K562 (cell line): ENCODE results near the gene VPREB3. TPM values are rescaled to one million over a fixed set of nuclear protein-coding genes. Genes with fewer than 3 reads are reported as not detected.

Experiments used
- ATAC-seq: fragments of 200-7000 bp; cut with Tn5 transposase; 3 replicates; pipeline ENCODE4 v1.9.1; 2020; ENCODE audit warnings: moderate library complexity
- BruUV-seq: library from RNA; stranded (reverse); fragments of 400-500 nt; replicated peaks from 2 replicates; lab custom pipeline; 2021; lab: Mats Ljungman, UMichigan
- CTCF ChIA-PET: fragments of 300-600 bp; formaldehyde crosslinking; extraction: SDS; loops from one replicate; lab custom pipeline; 2021; ENCODE audit warnings: low intra/inter-chr PET ratio; lab: Yijun Ruan, JAX
- POLR2A ChIA-PET: fragments of 300-600, 350-650 bp; sonication (Branson Sonifier 250); formaldehyde crosslinking; extraction: SDS; loops from one replicate; lab custom pipeline; 2021; ENCODE audit warnings: antibody characterized with exemption, inconsistent platforms; lab: Yijun Ruan, JAX
- DNase-seq, 4 experiments: peaks; one replicate each; pipeline versions ENCODE4 v3.0.0 to v3.0.0-alpha.2; 2011 to 2018; ENCODE audit warnings: low spot score in 3 of 4, mixed read lengths in 3 of 4; ENCODE audit errors: extremely low read depth in 1 of 4
- FAIRE-seq: peaks from 2 replicates; lab custom pipeline; 2011; peaks lifted over from hg19 to GRCh38; lab: Jason Lieb, UNC
- H2AFZ ChIP-seq: 2 replicates; pipeline ENCODE4 v1.6.0; 2011; ENCODE audit warnings: low read depth, low read length, control low read depth, inconsistent platforms
- H3K27ac ChIP-seq: fragments of 200-600 bp; 3 replicates; pipeline ENCODE4 v1.8.0; 2011; ENCODE audit warnings: low read depth, mild to moderate bottlenecking, control low read depth, inconsistent platforms, low read length, moderate library complexity, mixed read lengths; ENCODE audit errors: extremely low read depth
- H3K27me3 ChIP-seq, 2 experiments: fragments of 300-600 bp in 1 of 2; 2 replicates in 1 of 2; 3 replicates in 1 of 2; pipeline versions ENCODE4 v1.6.0 to v1.8.0; 2011; ENCODE audit warnings: inconsistent platforms in 2 of 2, low read length in 2 of 2, mild to moderate bottlenecking in 1 of 2, mixed read lengths in 1 of 2, moderate library complexity in 1 of 2; ENCODE audit not compliant: control insufficient read depth in 2 of 2, insufficient read depth in 2 of 2
- H3K36me3 ChIP-seq: fragments of 300-600 bp; 3 replicates; pipeline ENCODE4 v1.8.0; 2011; ENCODE audit warnings: mild to moderate bottlenecking, low read length, inconsistent platforms; ENCODE audit not compliant: control insufficient read depth, insufficient read depth
- H3K4me1 ChIP-seq, 2 experiments: fragments of 200-600 bp in 1 of 2; replicated peaks in 1 of 2; 2 replicates in 1 of 2; 3 replicates in 1 of 2; pipeline versions ENCODE4 v1.5.1 to v1.8.0; 2011; ENCODE audit warnings: inconsistent platforms in 2 of 2, low read length in 2 of 2, mild to moderate bottlenecking in 1 of 2, mixed read lengths in 1 of 2, moderate library complexity in 1 of 2; ENCODE audit not compliant: control insufficient read depth in 2 of 2, insufficient read depth in 2 of 2
- H3K4me2 ChIP-seq: 2 replicates; pipeline ENCODE4 v1.6.1; 2011; ENCODE audit warnings: low read length, control low read depth, inconsistent platforms, mixed read lengths; ENCODE audit not compliant: insufficient read depth
- H3K4me3 ChIP-seq: fragments of 200-600 bp; sonication (generic), shearing (Covaris generic); 2 replicates; pipeline ENCODE4 v1.5.1; 2016; ENCODE audit warnings: control low read depth, inconsistent platforms
- H3K79me2 ChIP-seq: fragments of 200-600 bp; 3 replicates; pipeline ENCODE4 v1.8.0; 2011; ENCODE audit warnings: low read length, inconsistent platforms; ENCODE audit not compliant: control insufficient read depth, insufficient read depth
- H3K9ac ChIP-seq, 2 experiments: 2 replicates each; pipeline versions ENCODE4 v1.6.0 to v1.6.1; 2011; ENCODE audit warnings: low read depth in 2 of 2, low read length in 2 of 2, control low read depth in 1 of 2, inconsistent platforms in 1 of 2, mild to moderate bottlenecking in 1 of 2, mixed read lengths in 1 of 2; ENCODE audit not compliant: insufficient read depth in 1 of 2
- H3K9me1 ChIP-seq: one replicate; pipeline ENCODE4 v1.6.0; 2011; ENCODE audit warnings: inconsistent platforms, mild to moderate bottlenecking, low read length, moderate library complexity; ENCODE audit not compliant: control insufficient read depth, insufficient read depth
- H3K9me3 ChIP-seq: replicated peaks from 2 replicates; pipeline ENCODE4 v1.5.1; 2011; ENCODE audit warnings: low read depth, low read length, inconsistent platforms; ENCODE audit not compliant: control insufficient read depth, insufficient read depth
- H4K20me1 ChIP-seq: replicated peaks from 2 replicates; pipeline ENCODE4 v1.6.1; 2011; ENCODE audit warnings: low read length, inconsistent platforms, mixed read lengths; ENCODE audit not compliant: control insufficient read depth, insufficient read depth
- ARID3A ChIP-seq: IDR thresholded peaks from 2 replicates; pipeline ENCODE4 v1.6.1; 2012; ENCODE audit warnings: low read depth, low read length, improper control_type of control experiment, borderline replicate concordance
- CBX1 ChIP-seq: sonication (generic); IDR thresholded peaks from 2 replicates; pipeline ENCODE4 v1.6.1; 2016; ENCODE audit warnings: antibody characterized with exemption, low read depth, mild to moderate bottlenecking
- FOXP4 ChIP-seq: sonication (generic); formaldehyde crosslinking; IDR thresholded peaks from 2 replicates; pipeline ENCODE4 v1.8.0; 2022; ENCODE audit warnings: mild to moderate bottlenecking, missing genetic modification reagents, borderline replicate concordance
- GTF2E2 ChIP-seq: fragments of 200-800 bp; sonication (Bioruptor generic); IDR thresholded peaks from 2 replicates; pipeline ENCODE4 v1.6.1; 2016; ENCODE audit warnings: missing genetic modification characterization, missing compliant biosample characterization
- HSF4 ChIP-seq: fragments of 250-450 bp; sonication (Bioruptor Pico); IDR thresholded peaks from 2 replicates; pipeline ENCODE4 v2.1.2; 2022; ENCODE audit warnings: mild to moderate bottlenecking, moderate library complexity, borderline replicate concordance
- MEF2D ChIP-seq: conservative IDR thresholded peaks from 2 replicates; pipeline ENCODE4 v1.6.1; 2016; ENCODE audit warnings: low read depth, missing genetic modification characterization, missing compliant biosample characterization
- NFYB ChIP-seq: IDR thresholded peaks from 2 replicates; pipeline ENCODE4 v1.6.1; 2011; ENCODE audit warnings: mild to moderate bottlenecking, moderate library complexity; ENCODE audit not compliant: insufficient read length; ENCODE audit errors: extremely low read depth
- PCBP2 ChIP-seq: fragments of 200-400 bp; formaldehyde crosslinking; IDR thresholded peaks from 2 replicates; pipeline ENCODE4 v1.6.1; 2018; ENCODE audit warnings: low read length, low read depth, mild to moderate bottlenecking, moderate library complexity; ENCODE audit not compliant: poor library complexity, severe bottlenecking
- SRF ChIP-seq, 2 experiments: fragments of 250-450, 450-650 bp in 1 of 2; sonication (Bioruptor Pico) in 1 of 2; sonication (generic) in 1 of 2; formaldehyde crosslinking; IDR thresholded peaks; 2 replicates each; pipeline versions ENCODE4 v1.5.0 to v1.5.1; 2020 to 2022; ENCODE audit warnings: mild to moderate bottlenecking in 1 of 2, missing genetic modification reagents in 1 of 2
- TEAD1 ChIP-seq, 2 experiments: fragments of 450-650 bp in 1 of 2; sonication (generic) in 1 of 2; formaldehyde crosslinking; IDR thresholded peaks; 2 replicates each; pipeline versions ENCODE4 v1.4.0 to v1.8.0; 2020 to 2022; ENCODE audit warnings: mild to moderate bottlenecking in 2 of 2, missing genetic modification reagents in 1 of 2
- ZBTB43 ChIP-seq: sonication (generic); formaldehyde crosslinking; IDR thresholded peaks from 2 replicates; pipeline ENCODE4 v1.8.0; 2023; ENCODE audit warnings: mild to moderate bottlenecking, missing genetic modification reagents
- ZEB2 ChIP-seq: fragments of 450-650 bp; IDR thresholded peaks from 2 replicates; pipeline ENCODE4 v1.6.1; 2016
- ZNF561 ChIP-seq: fragments of 450-650 bp; formaldehyde crosslinking; conservative IDR thresholded peaks from 2 replicates; pipeline ENCODE4 v1.4.0; 2020; ENCODE audit warnings: mild to moderate bottlenecking, moderate library complexity
- ZNF583 ChIP-seq: fragments of 250-450 bp; sonication (Bioruptor Pico); IDR thresholded peaks from 2 replicates; pipeline ENCODE4 v1.4.0; 2020
- WGBS: fragments of 100-300 bp; shearing (Covaris generic); methylation state at CpG from one replicate; pipeline ENCODE4 v1.1.6; 2016; ENCODE audit warnings: low coverage, mixed read lengths; ENCODE audit not compliant: insufficient coverage; ENCODE audit errors: missing lambda C conversion rate; 5-methylcytosine and 5-hydroxymethylcytosine counted together
- in situ Hi-C: fragments of 300-500 bp; cut with MboI; formaldehyde crosslinking; loops from 4 replicates; pipeline ENCODE4 v1.15.0; 2018; ENCODE audit warnings: inconsistent platforms, mixed read lengths
- intact Hi-C: fragments of 100-400 bp; cut with micrococcal nuclease; formaldehyde crosslinking; loops from 2 replicates; pipeline ENCODE4 v1.14.2; 2022
- polyA plus RNA-seq, 8 experiments: library from polyadenylated mRNA; depleted of rRNA in 4 of 8; stranded (reverse) in 5 of 8; unstranded in 3 of 8; fragments of >200 nt; fragmentation: Nextera tagmentation in 2 of 8; fragmentation: Illumina TruSeq in 1 of 8; extraction: Ambion mirVana in 2 of 8; extraction: Trizol in 1 of 8; gene quantifications; 2 replicates each; pipeline versions ENCODE4 v1.2.1 to v1.2.3, GENCODE V29; 2011 to 2014; ENCODE audit warnings: inconsistent platforms in 1 of 8, missing spikeins in 1 of 8
- total RNA-seq, 7 experiments: library from RNA; depleted of rRNA in 6 of 7; stranded (reverse); fragments of >200 nt in 6 of 7; fragmentation: Illumina TruSeq in 2 of 7; extraction: Trizol in 2 of 7; gene quantifications; 2 replicates each; pipeline versions ENCODE4 v1.2.1 to v1.2.3, GENCODE V29; 2011 to 2021; ENCODE audit warnings: low replicate concordance in 1 of 7
- TF ChIP-seq, protein P1 (sequence below): fragments of 250-450 bp; sonication (Bioruptor Pico); IDR thresholded peaks from 2 replicates; pipeline ENCODE4 v1.4.0; 2020; ENCODE audit warnings: borderline replicate concordance

Gene VPREB3
- total and polyA plus RNA-seq, 9 of the 15 experiments (the other 6 are each of a cell fraction or from before 2014, with no cell fraction given) = 0.14 to 0.71 (median 0.20) TPM; not detected in 6

DNA sequence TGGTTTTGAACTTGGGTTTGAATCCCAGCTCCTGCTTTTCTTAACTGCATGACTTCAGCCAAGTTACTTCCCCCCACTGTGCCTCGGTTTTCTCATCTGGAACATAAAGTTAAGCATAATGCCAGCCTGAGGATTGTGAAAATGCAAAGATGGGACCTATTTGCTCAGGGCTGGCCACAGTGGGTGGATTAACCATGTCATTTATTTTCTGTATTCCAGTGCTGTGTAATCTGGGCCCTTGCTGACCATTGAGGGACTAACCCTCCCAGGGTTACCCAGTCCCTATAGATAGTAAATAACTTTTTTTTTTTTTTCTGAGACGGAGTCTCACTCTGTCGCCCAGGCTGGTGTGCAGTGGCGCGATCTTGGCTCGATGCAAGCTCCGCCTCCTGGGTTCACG lies 1.5 kb upstream of the VPREB3 start:
- H3K4me2 ChIP-seq = no peak overlapping the region
- ChIA-PET CTCF (no interaction called here), POLR2A (interaction anchor here (0.7 kb wide), 1 partner anchor 9 kb away, joined by 3 read pairs; no protein-coding TSS in a partner anchor)
- no peak overlapping the region for H3K27ac ChIP-seq
- H4K20me1 ChIP-seq = no peaks in the 10 kb centered on the region
- peaks cover 4 to 21% of the 10 kb centered on the region in 2 experiments; a peak in 3 of 5 replicates for H3K4me1 ChIP-seq
- intact Hi-C loops = no loop called here
- H2AFZ ChIP-seq = no peak overlapping the region
- FAIRE-seq = no peak
- in situ Hi-C loops = no loop called here
- no peaks in the 10 kb centered on the region for H3K27me3 ChIP-seq
- H3K79me2 ChIP-seq = peaks cover under 1% of the 10 kb centered on the region; the same call in 1 of the 3 replicates
- H3K9me1 ChIP-seq = no peaks in the 10 kb centered on the region
- BruUV-seq = no TSS peak
- no peak overlapping the region for H3K4me3 ChIP-seq
- no peaks in the 10 kb centered on the region for H3K36me3 ChIP-seq
- no peak overlapping the region for H3K9ac ChIP-seq
- 62% methylated on average over 4 of the region's 8 CpGs for WGBS
- DNase-seq = no peak
- no peak for ATAC-seq
- H3K9me3 ChIP-seq = no peaks in the 10 kb centered on the region
- no peak for TF ChIP-seq HSF4 (CRISPR knock-in tag)
- TF ChIP-seq GTF2E2 (tag) = no peak
- no peak for TF ChIP-seq TEAD1 (CRISPR knock-in tag; IDR thresholded peaks at IDR 0.05)
- no peak for TF ChIP-seq ZBTB43 (CRISPR knock-in tag)
- no peak for TF ChIP-seq ARID3A
- no peak for TF ChIP-seq FOXP4
- TF ChIP-seq, protein P1, sequence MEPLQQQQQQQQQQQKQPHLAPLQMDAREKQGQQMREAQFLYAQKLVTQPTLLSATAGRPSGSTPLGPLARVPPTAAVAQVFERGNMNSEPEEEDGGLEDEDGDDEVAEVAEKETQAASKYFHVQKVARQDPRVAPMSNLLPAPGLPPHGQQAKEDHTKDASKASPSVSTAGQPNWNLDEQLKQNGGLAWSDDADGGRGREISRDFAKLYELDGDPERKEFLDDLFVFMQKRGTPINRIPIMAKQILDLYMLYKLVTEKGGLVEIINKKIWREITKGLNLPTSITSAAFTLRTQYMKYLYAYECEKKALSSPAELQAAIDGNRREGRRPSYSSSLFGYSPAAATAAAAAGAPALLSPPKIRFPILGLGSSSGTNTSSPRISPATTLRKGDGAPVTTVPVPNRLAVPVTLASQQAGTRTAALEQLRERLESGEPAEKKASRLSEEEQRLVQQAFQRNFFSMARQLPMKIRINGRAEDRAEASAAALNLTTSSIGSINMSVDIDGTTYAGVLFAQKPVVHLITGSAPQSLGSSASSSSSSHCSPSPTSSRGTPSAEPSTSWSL (CRISPR knock-in tag) = no peak
- TF ChIP-seq NFYB = no peak
- no peak for TF ChIP-seq SRF (CRISPR knock-in tag; IDR thresholded peaks at IDR 0.05)
- TF ChIP-seq PCBP2 = no peak
- TF ChIP-seq ZNF583 (CRISPR knock-in tag) = no peak
- no peak for TF ChIP-seq ZNF561 (CRISPR knock-in tag)
- no peak for TF ChIP-seq ZEB2
- TF ChIP-seq MEF2D (tag) = no peak
- no peak for TF ChIP-seq CBX1
